Panc1 (cell line): Measurements from ENCODE around the gene NATD1. TPM values are rescaled to one million over a fixed set of nuclear protein-coding genes. Genes with fewer than 3 reads are reported as not detected.

Experiments
- ATAC-seq: fragments of 200-7000 bp; cut with Tn5 transposase; 2 replicates; pipeline ENCODE4 v1.9.1; 2020; ENCODE audit warnings: mild to moderate bottlenecking, moderate library complexity
- BruUV-seq: library from RNA; stranded (reverse); fragments of 400-500 nt; replicated peaks from 2 replicates; lab custom pipeline; 2021; lab: Mats Ljungman, UMichigan
- CTCF ChIA-PET: fragments of 300-600 bp; sonication (Branson Sonifier 250); formaldehyde crosslinking; loops from one replicate; lab custom pipeline; 2022; ENCODE audit warnings: antibody characterized with exemption; lab: Charles Lee
- POLR2A ChIA-PET: fragments of 300-600 bp; sonication (Branson Sonifier 250); formaldehyde crosslinking; loops from one replicate; lab custom pipeline; 2022; ENCODE audit warnings: antibody characterized with exemption; lab: Charles Lee
- DNase-seq: peaks from one replicate; pipeline ENCODE4 v3.0.0-alpha.2; 2010; ENCODE audit warnings: low read depth, low spot score
- H3K27ac ChIP-seq: 2 replicates; pipeline ENCODE4 v1.5.1; 2011; ENCODE audit warnings: mild to moderate bottlenecking, low read length, inconsistent platforms
- H3K27me3 ChIP-seq: fragments of 200-500 bp; sonication (Bioruptor generic); 2 replicates; pipeline ENCODE4 v1.6.0; 2014; ENCODE audit warnings: low read length, inconsistent platforms; ENCODE audit not compliant: control insufficient read depth, insufficient read depth
- H3K36me3 ChIP-seq: fragments of 200-500 bp; sonication (Bioruptor generic); 2 replicates; pipeline ENCODE4 v1.5.1; 2014; ENCODE audit warnings: inconsistent platforms, mild to moderate bottlenecking, low read length, moderate library complexity; ENCODE audit not compliant: control insufficient read depth, insufficient read depth
- H3K4me1 ChIP-seq: 2 replicates; pipeline ENCODE4 v1.5.1; 2011; ENCODE audit warnings: inconsistent platforms, mild to moderate bottlenecking, low read length, moderate library complexity; ENCODE audit not compliant: control insufficient read depth, insufficient read depth
- H3K4me3 ChIP-seq, 2 experiments: 2 replicates each; pipeline ENCODE4 v1.5.1; 2011 to 2012; ENCODE audit warnings: low read depth in 2 of 2, low read length in 2 of 2, mild to moderate bottlenecking in 2 of 2, inconsistent platforms in 1 of 2, moderate library complexity in 1 of 2
- H3K9me3 ChIP-seq: fragments of 200-500 bp; sonication (Bioruptor generic); 2 replicates; pipeline ENCODE4 v1.5.1; 2014; ENCODE audit warnings: low read depth, mild to moderate bottlenecking, inconsistent platforms, low read length, moderate library complexity; ENCODE audit not compliant: control insufficient read depth, insufficient read depth
- POLR2AphosphoS5 ChIP-seq: IDR thresholded peaks from 2 replicates; pipeline ENCODE4 v1.6.1; 2012; ENCODE audit warnings: mild to moderate bottlenecking, low read depth, low read length, moderate library complexity
- SIN3A ChIP-seq: IDR thresholded peaks from 2 replicates; pipeline ENCODE4 v1.6.1; 2012; ENCODE audit warnings: low read depth, mild to moderate bottlenecking, low read length, moderate library complexity, borderline replicate concordance; ENCODE audit not compliant: insufficient read depth
- TCF7L2 ChIP-seq: IDR thresholded peaks from 2 replicates; pipeline ENCODE4 v1.6.1; 2011; ENCODE audit warnings: mild to moderate bottlenecking, low read depth, low read length, inconsistent platforms
- in situ Hi-C: cut with HindIII; loops from 2 replicates; pipeline ENCODE4 v1.10.0; 2016; ENCODE audit warnings: low sequenced_read_pairs, low pct_unique_long_range_greater_than_20kb
- intact Hi-C: fragments of 100-400 bp; cut with micrococcal nuclease; formaldehyde crosslinking; loops from one replicate; pipeline ENCODE4 v1.10.0; 2022; ENCODE audit not compliant: unreplicated experiment
- total RNA-seq: library from RNA; stranded (reverse); gene quantifications from one replicate; pipeline ENCODE4 v1.2.1, GENCODE V29; 2021; ENCODE audit not compliant: unreplicated experiment
- TF ChIP-seq, protein P1 (sequence below): fragments of 450-650 bp; IDR thresholded peaks from 2 replicates; pipeline ENCODE4 v1.5.1; 2017; ENCODE audit warnings: mild to moderate bottlenecking
- TF ChIP-seq, protein P2 (sequence below), 2 experiments: IDR thresholded peaks; 2 replicates each; pipeline ENCODE4 v1.6.1; 2011 to 2012; ENCODE audit warnings: low read depth in 2 of 2, control low read depth in 1 of 2, low read length in 1 of 2, mild to moderate bottlenecking in 1 of 2, moderate library complexity in 1 of 2; ENCODE audit not compliant: insufficient read depth in 1 of 2

Gene NATD1
- total RNA-seq, 1 experiment from 2014 or later: 2.8 TPM

DNA sequence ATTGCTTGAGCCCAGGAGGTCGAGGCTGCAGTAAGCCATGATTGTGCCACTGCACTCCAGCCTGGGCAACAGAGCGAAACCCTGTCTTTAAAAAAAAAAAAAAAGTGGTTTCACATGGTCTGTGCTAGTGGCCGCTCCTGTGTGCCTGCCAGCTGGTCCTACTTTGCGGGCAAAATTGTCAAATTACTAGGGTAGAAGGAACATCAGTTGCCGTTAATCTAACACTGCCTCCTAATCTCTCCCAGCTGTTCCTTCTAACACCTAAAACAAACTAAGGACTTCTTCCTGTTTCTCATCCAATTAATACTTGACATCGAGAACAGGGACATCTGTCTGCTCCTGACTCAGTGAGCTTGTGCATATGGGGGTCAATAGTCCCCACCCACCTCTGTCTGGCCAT, 63.1 kb downstream of the NATD1 start:
- H3K9me3 ChIP-seq: no peaks in the 10 kb centered on the region
- no peak for ATAC-seq
- in situ Hi-C loops: no loop called here

DNA sequence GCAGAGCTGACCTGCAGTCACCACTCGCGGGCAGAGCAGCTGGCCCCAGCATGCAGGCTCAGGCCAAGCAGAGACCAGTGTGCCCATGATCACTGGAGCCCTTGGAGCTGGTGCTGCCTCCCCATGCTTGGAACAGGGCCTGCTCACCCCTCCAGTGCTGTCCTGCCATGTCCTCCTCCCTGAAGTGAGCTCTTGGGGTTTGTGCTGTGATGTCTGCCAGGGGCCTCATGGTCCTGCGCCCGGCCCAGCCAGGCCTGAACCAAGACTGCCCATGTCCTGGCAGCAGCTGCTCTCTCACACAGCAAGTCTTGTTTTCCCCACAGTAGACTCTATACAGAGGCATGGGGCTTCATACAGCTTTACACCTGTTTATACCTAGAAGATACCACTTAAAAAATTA, 63.8 kb downstream of the NATD1 start:
- Histone ChIP-seq H3K36me3 (no peaks in the 10 kb centered on the region; the same call in 1 of the 2 replicates), H3K27ac (no peak overlapping the region), H3K4me1 (no peaks in the 10 kb centered on the region), H3K27me3 (no peaks in the 10 kb centered on the region), H3K4me3 (no peak overlapping the region), H3K9me3 (no peaks in the 10 kb centered on the region)
- in situ Hi-C loops (no loop called here), intact Hi-C loops (no loop called here)
- TF ChIP-seq, protein P1, sequence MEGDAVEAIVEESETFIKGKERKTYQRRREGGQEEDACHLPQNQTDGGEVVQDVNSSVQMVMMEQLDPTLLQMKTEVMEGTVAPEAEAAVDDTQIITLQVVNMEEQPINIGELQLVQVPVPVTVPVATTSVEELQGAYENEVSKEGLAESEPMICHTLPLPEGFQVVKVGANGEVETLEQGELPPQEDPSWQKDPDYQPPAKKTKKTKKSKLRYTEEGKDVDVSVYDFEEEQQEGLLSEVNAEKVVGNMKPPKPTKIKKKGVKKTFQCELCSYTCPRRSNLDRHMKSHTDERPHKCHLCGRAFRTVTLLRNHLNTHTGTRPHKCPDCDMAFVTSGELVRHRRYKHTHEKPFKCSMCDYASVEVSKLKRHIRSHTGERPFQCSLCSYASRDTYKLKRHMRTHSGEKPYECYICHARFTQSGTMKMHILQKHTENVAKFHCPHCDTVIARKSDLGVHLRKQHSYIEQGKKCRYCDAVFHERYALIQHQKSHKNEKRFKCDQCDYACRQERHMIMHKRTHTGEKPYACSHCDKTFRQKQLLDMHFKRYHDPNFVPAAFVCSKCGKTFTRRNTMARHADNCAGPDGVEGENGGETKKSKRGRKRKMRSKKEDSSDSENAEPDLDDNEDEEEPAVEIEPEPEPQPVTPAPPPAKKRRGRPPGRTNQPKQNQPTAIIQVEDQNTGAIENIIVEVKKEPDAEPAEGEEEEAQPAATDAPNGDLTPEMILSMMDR: no peak
- BruUV-seq: no TSS peak
- POLR2A ChIA-PET: interaction anchor here (0.6 kb wide), 1 partner anchor 68 kb away, joined by 3 read pairs; no protein-coding TSS in a partner anchor
- CTCF ChIA-PET: no interaction called here
- DNase-seq (no peak), ATAC-seq (no peak)

More for the DNA sequence above, 63.1 kb downstream of the NATD1 start:
- H3K36me3 ChIP-seq: no peaks in the 10 kb centered on the region; the same call in 1 of the 2 replicates
- H3K27me3 ChIP-seq: no peaks in the 10 kb centered on the region
- BruUV-seq: no TSS peak
- TF ChIP-seq SIN3A: no peak
- TF ChIP-seq POLR2AphosphoS5: no peak
- TF ChIP-seq TCF7L2: no peak
- TF ChIP-seq, protein P1: no peak
- TF ChIP-seq, protein P2, sequence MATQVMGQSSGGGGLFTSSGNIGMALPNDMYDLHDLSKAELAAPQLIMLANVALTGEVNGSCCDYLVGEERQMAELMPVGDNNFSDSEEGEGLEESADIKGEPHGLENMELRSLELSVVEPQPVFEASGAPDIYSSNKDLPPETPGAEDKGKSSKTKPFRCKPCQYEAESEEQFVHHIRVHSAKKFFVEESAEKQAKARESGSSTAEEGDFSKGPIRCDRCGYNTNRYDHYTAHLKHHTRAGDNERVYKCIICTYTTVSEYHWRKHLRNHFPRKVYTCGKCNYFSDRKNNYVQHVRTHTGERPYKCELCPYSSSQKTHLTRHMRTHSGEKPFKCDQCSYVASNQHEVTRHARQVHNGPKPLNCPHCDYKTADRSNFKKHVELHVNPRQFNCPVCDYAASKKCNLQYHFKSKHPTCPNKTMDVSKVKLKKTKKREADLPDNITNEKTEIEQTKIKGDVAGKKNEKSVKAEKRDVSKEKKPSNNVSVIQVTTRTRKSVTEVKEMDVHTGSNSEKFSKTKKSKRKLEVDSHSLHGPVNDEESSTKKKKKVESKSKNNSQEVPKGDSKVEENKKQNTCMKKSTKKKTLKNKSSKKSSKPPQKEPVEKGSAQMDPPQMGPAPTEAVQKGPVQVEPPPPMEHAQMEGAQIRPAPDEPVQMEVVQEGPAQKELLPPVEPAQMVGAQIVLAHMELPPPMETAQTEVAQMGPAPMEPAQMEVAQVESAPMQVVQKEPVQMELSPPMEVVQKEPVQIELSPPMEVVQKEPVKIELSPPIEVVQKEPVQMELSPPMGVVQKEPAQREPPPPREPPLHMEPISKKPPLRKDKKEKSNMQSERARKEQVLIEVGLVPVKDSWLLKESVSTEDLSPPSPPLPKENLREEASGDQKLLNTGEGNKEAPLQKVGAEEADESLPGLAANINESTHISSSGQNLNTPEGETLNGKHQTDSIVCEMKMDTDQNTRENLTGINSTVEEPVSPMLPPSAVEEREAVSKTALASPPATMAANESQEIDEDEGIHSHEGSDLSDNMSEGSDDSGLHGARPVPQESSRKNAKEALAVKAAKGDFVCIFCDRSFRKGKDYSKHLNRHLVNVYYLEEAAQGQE (IDR thresholded peaks at IDR 0.05; ENCODE audit: insufficient read depth in 1 of 2, low read depth in 2 of 2, low read length in 1 of 2): no peak
- no peak for DNase-seq
- no peak overlapping the region for H3K27ac ChIP-seq
- H3K4me1 ChIP-seq: no peaks in the 10 kb centered on the region
- ChIA-PET CTCF (no interaction called here), POLR2A (no interaction called here)
- H3K4me3 ChIP-seq: no peak overlapping the region
- intact Hi-C loops: no loop called here

Other genes with a start within 250 kb of the NATD1 start
- 224 TPM for gene USP22, start 210.4 kb downstream of the NATD1 start, total RNA-seq
- 9.4 TPM for gene DHRS7B, start 126.4 kb downstream of the NATD1 start, total RNA-seq
- 23.4 TPM for gene TMEM11, start 39.2 kb downstream of the NATD1 start, total RNA-seq
- 44.4 TPM for gene MAP2K3, start 31.3 kb upstream of the NATD1 start, total RNA-seq
- 2.7 TPM for gene KCNJ12, start 122.9 kb upstream of the NATD1 start, total RNA-seq